GM12891 (cell line): Measurements from ENCODE around the gene GLOD5.

Experiments
- DNase-seq: peaks from one replicate; pipeline ENCODE4 v3.0.0; 2011; ENCODE audit warnings: low spot score; ENCODE audit not compliant: insufficient read length
- FAIRE-seq: peaks from 2 replicates; lab custom pipeline; 2011; peaks lifted over from hg19 to GRCh38; lab: Jason Lieb, UNC
- PAX5 ChIP-seq: IDR thresholded peaks from 2 replicates; pipeline ENCODE4 v1.6.1; 2011; ENCODE audit warnings: low read length, moderate library complexity, mild to moderate bottlenecking; ENCODE audit not compliant: insufficient read depth, severe bottlenecking
- POLR2A ChIP-seq: IDR thresholded peaks from 2 replicates; pipeline ENCODE4 v1.6.1; 2011; ENCODE audit warnings: low read depth, low read length, control low read depth
- POLR2AphosphoS5 ChIP-seq: IDR thresholded peaks from 2 replicates; pipeline ENCODE4 v1.6.1; 2011; ENCODE audit warnings: low read depth, low read length, control low read depth
- POU2F2 ChIP-seq: IDR thresholded peaks from 2 replicates; pipeline ENCODE4 v1.6.1; 2011; ENCODE audit warnings: low read depth, mild to moderate bottlenecking, control low read depth, low read length, moderate library complexity
- SPI1 ChIP-seq: IDR thresholded peaks from 2 replicates; pipeline ENCODE4 v1.6.1; 2011; ENCODE audit warnings: low read depth, low read length, control low read depth
- TAF1 ChIP-seq: IDR thresholded peaks from 2 replicates; pipeline ENCODE4 v1.6.1; 2011; ENCODE audit warnings: low read depth, low read length, control low read depth

GLOD5 gene

GRCh38 chrX:48791063-48791820 lies 29.7 kb downstream of the GLOD5 start:
- FAIRE-seq: no peak
- no peak for TF ChIP-seq SPI1
- no peak for TF ChIP-seq POU2F2
- TF ChIP-seq TAF1: no peak
- no peak for TF ChIP-seq PAX5
- TF ChIP-seq POLR2A: no peak
- TF ChIP-seq POLR2AphosphoS5: no peak
- DNase-seq: no peak

- FAIRE-seq (no peak), DNase-seq (no peak)
- TF ChIP-seq TAF1: no peak
- TF ChIP-seq POLR2AphosphoS5: no peak
- no peak for TF ChIP-seq POLR2A
Observed at GRCh38 chrX:48792219-48792618, 30.7 kb downstream of the GLOD5 start.

- no peak for TF ChIP-seq PAX5
- no peak for TF ChIP-seq SPI1
- no peak for TF ChIP-seq POLR2AphosphoS5
- no peak for TF ChIP-seq POLR2A
- TF ChIP-seq POU2F2: no peak
- TF ChIP-seq TAF1: no peak
- no peak for DNase-seq
- no peak for FAIRE-seq
Observed at GRCh38 chrX:48793935-48794334, 32.4 kb downstream of the GLOD5 start.

DNA sequence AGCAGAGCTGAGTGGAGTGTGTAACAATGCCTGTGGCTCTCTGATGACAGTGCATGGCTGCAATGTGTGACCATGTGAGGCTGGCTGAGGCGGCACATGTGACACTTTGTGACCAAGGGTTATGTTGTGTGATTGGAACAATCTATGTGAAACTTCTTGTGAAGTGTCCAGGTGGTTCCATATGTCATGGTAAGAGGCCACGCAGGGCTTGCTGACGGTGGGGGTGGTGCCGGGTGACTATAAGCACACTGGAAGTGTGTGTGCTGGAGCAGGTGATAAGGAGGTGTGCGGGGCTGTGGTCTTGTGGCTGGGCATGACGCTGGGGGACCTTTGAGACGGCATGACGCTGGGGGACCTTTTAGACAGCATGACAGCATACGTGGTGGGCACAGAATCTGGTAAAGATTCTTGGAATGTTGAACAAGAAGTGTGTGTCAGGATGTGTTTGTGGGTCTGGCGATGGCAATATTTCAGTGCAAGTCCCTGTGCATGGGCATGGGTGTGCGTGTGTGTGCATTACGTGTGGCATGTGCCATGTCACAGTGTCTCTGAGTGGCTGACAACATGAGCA lies 32.9 kb downstream of the GLOD5 start:
- FAIRE-seq (no peak), DNase-seq (no peak)

DNA sequence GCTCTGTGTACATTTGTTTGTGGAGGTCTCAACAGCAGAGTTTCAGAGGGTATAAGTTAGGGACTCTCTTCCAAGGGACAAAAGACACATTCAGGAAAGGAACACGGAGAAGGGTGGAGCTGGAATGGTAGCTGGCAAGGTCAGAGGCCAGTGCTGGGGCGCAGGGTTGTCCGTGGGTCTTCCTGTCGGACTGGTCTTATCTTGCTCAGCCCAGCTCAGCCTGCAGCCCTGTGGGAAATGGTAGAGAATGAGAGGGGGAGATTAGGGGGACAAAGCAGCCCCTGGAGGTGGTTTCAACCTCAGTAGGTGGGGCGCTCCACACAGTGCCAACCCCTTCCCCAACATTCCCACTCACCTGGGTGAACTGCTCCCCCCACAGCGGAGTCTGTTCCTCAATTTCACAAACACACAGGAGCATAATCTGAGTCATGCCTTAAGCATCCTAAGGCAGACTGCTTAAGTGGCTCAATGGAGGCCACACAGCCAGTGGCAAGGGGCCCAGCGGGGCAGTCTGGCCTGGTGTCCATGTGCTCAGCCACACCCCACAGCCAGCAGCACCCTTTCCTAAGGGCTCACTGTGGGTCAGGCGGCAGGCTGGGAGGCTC lies 33.5 kb downstream of the GLOD5 start:
- no peak for DNase-seq
- FAIRE-seq: no peak
- TF ChIP-seq POLR2A: no peak
- TF ChIP-seq TAF1: no peak
- no peak for TF ChIP-seq SPI1
- TF ChIP-seq PAX5: no peak
- TF ChIP-seq POU2F2: no peak
- TF ChIP-seq POLR2AphosphoS5: no peak

More for the DNA sequence above, 32.9 kb downstream of the GLOD5 start:
- TF ChIP-seq POU2F2 (no peak), POLR2A (no peak), PAX5 (no peak), POLR2AphosphoS5 (no peak), TAF1 (no peak), SPI1 (no peak)

DNA sequence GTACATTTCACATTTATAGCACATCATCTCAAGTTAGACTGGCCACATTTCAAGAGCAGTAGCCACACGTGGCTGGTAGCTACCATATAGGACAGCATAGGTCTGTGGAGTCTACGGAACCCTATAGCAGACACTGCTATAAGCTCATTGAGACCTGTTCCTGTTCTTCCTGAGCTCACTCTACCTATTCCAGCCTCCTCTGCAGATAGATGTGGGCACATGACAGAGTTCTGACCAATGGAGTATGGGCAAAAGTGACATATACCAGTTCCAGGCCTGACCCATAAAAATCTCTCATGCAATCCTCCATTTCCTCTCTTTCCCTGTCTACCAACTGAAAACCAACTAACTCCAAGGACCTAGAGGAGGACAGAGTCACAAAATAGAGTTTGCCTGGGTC lies 36.8 kb downstream of the GLOD5 start:
- no peak for DNase-seq
- FAIRE-seq: no peak
- TF ChIP-seq POU2F2: no peak
- TF ChIP-seq SPI1: no peak
- no peak for TF ChIP-seq POLR2AphosphoS5
- no peak for TF ChIP-seq PAX5
- TF ChIP-seq TAF1: no peak
- no peak for TF ChIP-seq POLR2A

- no peak for TF ChIP-seq POU2F2
- no peak for TF ChIP-seq POLR2A
- TF ChIP-seq TAF1: no peak
- TF ChIP-seq PAX5: no peak
- TF ChIP-seq POLR2AphosphoS5: no peak
- TF ChIP-seq SPI1: no peak
- no peak for DNase-seq
- no peak for FAIRE-seq
Observed at GRCh38 chrX:48800574-48801279, 39.2 kb downstream of the GLOD5 start.

DNA sequence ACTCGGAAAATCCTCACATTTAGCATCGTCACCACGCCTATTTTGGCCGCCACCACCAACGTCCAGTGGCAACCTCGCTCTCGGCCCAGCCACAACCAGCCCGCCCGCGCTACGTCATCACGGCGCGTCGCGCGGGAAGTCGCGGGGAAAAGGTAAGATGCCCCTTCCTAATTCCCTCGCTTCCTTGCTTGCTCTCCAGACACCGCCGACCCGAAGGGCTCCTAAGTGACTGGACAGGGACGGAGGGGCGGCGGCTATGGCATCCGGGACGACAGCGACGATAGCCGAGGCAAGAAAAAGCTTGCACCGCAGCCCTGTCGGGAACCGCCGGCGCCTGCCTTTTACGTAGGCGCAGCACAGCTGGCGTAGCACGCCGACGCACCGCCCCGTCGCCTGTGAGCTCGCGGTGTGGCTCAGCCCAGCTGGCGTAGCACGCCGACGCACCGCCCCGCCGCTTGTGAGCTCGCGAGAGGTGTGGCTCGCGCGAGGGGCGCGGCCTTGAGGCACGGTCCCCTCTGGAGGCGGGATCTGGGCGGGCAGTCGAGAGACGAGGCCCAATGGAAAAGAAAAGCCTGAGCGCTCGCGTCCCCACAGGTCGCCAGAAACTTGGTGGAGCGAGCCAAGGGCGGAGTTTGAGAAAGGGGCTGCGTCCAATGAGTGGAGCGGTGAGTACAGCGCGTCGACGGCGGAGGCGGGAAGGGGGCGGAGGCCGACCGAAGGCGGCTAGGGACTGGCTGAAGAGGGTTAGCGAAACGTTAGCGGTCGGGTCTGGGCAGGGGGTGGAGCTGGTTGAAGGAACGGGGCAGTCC lies 39.9 kb downstream of the GLOD5 start, which contains the start of gene HDAC6:
Gene HDAC6 (plus strand): TSS at position 788 of the 809 bp plus-strand sequence. CDS start 626 bp downstream, outside the sequence.
- FAIRE-seq (peak; percentile 97), DNase-seq (peak; percentile 79)
- 0 out of 2 replicates have a peak, but pooled peaks have one; percentile 26 for TF ChIP-seq POLR2AphosphoS5
- TF ChIP-seq POU2F2: no peak

DNA sequence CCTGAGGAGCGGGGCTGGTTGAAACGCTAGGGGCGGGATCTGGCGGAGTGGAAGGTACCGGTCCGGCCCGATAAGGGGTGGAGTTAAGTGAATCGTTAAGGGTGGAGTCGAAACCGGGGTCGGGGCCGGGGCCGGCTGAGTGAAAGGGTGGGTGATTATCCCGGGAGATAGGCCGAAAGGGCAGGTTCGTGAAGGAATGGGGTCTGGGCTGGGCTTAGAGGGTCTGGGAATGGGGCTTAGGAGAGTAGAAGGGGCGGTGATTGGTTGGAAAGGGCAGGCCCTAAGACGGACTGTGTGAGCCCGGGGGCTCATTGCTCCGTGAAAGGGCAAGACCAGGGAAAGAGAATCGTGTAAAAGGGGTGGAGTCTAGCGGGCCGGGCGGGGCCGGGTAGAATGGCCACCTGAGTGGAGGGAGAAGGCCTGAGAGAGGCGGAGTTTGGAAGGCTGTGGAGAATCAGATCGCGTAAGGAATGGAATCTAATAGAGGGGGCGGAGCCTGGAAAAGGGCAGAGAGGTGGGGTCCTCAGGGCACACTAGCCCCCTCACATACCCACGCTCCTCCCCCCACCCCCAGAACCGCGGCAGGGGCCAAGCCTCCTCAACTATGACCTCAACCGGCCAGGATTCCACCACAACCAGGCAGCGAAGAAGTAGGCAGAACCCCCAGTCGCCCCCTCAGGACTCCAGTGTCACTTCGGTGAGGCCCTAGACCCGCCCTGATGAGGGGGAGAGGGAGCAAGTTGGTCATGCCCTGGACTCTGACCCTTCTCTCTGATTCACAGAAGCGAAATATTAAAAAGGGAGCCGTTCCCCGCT lies 40.8 kb downstream of the GLOD5 start:
- no peak for FAIRE-seq
- no peak; the same call in 1 of the 2 replicates for TF ChIP-seq TAF1
- no peak for TF ChIP-seq POU2F2
- no peak for TF ChIP-seq PAX5
- TF ChIP-seq POLR2A: peak; percentile 60
- TF ChIP-seq POLR2AphosphoS5: peak; percentile 51; the same call in 1 of the 2 replicates
- TF ChIP-seq SPI1: no peak
- peak; percentile 49 for DNase-seq
